Activated T-cell treated with anti-CD3 and anti-CD28 coated beads, Interleukin-2, amount 50 U/mL, for 72 hours (primary cell): ENCODE measurements around the gene PRR7. TPM values are rescaled to one million over a fixed set of nuclear protein-coding genes. Genes with fewer than 3 reads are reported as not detected.

Experiments
- ATAC-seq, 2 donors: fragments of 150-1000 bp; cut with Tn5 transposase; replicated peaks in 1 of 2; 2 replicates each; pipeline ENCODE4 v1.10.0; 2021; ENCODE audit warnings: moderate library complexity in 2 of 2, mild to moderate bottlenecking in 1 of 2
- DNase-seq, 2 donors: peaks; one replicate each; pipeline ENCODE4 v3.0.0; 2021 to 2022; ENCODE audit warnings: mixed read lengths in 1 of 2
- H3K27ac Mint-ChIP-seq: one replicate; pipeline ENCODE4 v1.8.0; 2022; ENCODE audit warnings: mild to moderate bottlenecking, moderate library complexity, mixed read lengths
- H3K27me3 Mint-ChIP-seq: one replicate; pipeline ENCODE4 v1.8.0; 2022; ENCODE audit warnings: low read depth, mixed read lengths
- H3K36me3 Mint-ChIP-seq, 2 donors: one replicate each; pipeline ENCODE4 v1.8.0; 2022; ENCODE audit warnings: mixed read lengths in 2 of 2, mild to moderate bottlenecking in 1 of 2; ENCODE audit not compliant: insufficient read depth in 2 of 2
- H3K4me1 Mint-ChIP-seq: one replicate; pipeline ENCODE4 v1.8.0; 2022; ENCODE audit warnings: low read depth, mixed read lengths
- H3K4me3 Mint-ChIP-seq, 2 donors: one replicate each; pipeline ENCODE4 v1.8.0; 2022; ENCODE audit warnings: mild to moderate bottlenecking in 2 of 2, mixed read lengths in 2 of 2, moderate library complexity in 2 of 2
- H3K9me3 Mint-ChIP-seq, 2 donors: one replicate each; pipeline ENCODE4 v1.8.0; 2022; ENCODE audit warnings: mixed read lengths in 2 of 2
- total RNA-seq, 2 donors: library from RNA; stranded (reverse); gene quantifications; one replicate each; pipeline ENCODE4 v1.2.3, GENCODE V29; 2022

PRR7 gene
- total RNA-seq: 10 to 100 TPM; 12.1 to 16.0 TPM

- peak; percentile 72 to 79 for DNase-seq
- peaks cover 59% of the 10 kb centered on the region for H3K4me1 Mint-ChIP-seq
- no peaks in the 10 kb centered on the region for H3K27me3 Mint-ChIP-seq
- ATAC-seq: peak; percentile 64 to 67
- H3K4me3 Mint-ChIP-seq: peak within 1 kb of the TSS; percentile 81 to 95
- H3K9me3 Mint-ChIP-seq: no peaks in the 10 kb centered on the region
- peak within 1 kb of the TSS; percentile 97 for H3K27ac Mint-ChIP-seq
- H3K36me3 Mint-ChIP-seq: peaks cover 2% of the 10 kb centered on the region in 2 donors
Observed at GRCh38 chr5:177446200-177447065, at the start of gene PRR7. Gene PRR7, plus strand, starts transcription at chr5:177446814. Its CDS starts 8,254 bp downstream, at chr5:177455068.

GRCh38 chr5:177397875-177398390 lies 48.7 kb upstream of the PRR7 start:
- Mint-ChIP-seq H3K9me3 (no peaks in the 10 kb centered on the region), H3K36me3 (no peaks in the 10 kb centered on the region), H3K4me1 (peaks cover 12% of the 10 kb centered on the region), H3K27me3 (peaks cover 18% of the 10 kb centered on the region), H3K27ac (no peak overlapping the region), H3K4me3 (no peak overlapping the region)
- no peak for ATAC-seq
- no peak for DNase-seq

GRCh38 chr5:177399997-177400868 lies 46.4 kb upstream of the PRR7 start, which contains the start of gene PFN3:
Gene PFN3, minus strand, starts transcription at chr5:177400661. Its CDS starts 85 bp downstream, at chr5:177400576.
- DNase-seq: no peak

GRCh38 chr5:177402271-177403043 lies 44.2 kb upstream of the PRR7 start:
- Mint-ChIP-seq H3K36me3 (no peaks in the 10 kb centered on the region), H3K4me1 (peaks cover 32% of the 10 kb centered on the region), H3K27me3 (peaks cover 23% of the 10 kb centered on the region), H3K9me3 (no peaks in the 10 kb centered on the region), H3K4me3 (peak overlapping the region; percentile 92 to 93), H3K27ac (no peak overlapping the region)
- DNase-seq: peak; percentile 70 to 79
- ATAC-seq: peak; percentile 30 to 40

More at GRCh38 chr5:177399997-177400868, 46.4 kb upstream of the PRR7 start, which contains the start of gene PFN3:
- Mint-ChIP-seq H3K36me3 (no peaks in the 10 kb centered on the region), H3K4me3 (no peak within 1 kb of the TSS), H3K9me3 (no peaks in the 10 kb centered on the region), H3K27me3 (peaks cover 23% of the 10 kb centered on the region), H3K27ac (no peak within 1 kb of the TSS), H3K4me1 (peaks cover 29% of the 10 kb centered on the region)
- ATAC-seq: no peak

GRCh38 chr5:177403102-177403791 lies 43.4 kb upstream of the PRR7 start:
- peak; percentile 68 to 71 for DNase-seq
- H3K9me3 Mint-ChIP-seq: no peaks in the 10 kb centered on the region
- peak; percentile 40 to 46 for ATAC-seq
- no peak overlapping the region for H3K27ac Mint-ChIP-seq
- H3K27me3 Mint-ChIP-seq: peaks cover 23% of the 10 kb centered on the region
- peak overlapping the region; percentile 92 to 93 for H3K4me3 Mint-ChIP-seq
- H3K36me3 Mint-ChIP-seq: no peaks in the 10 kb centered on the region
- H3K4me1 Mint-ChIP-seq: peaks cover 32% of the 10 kb centered on the region

- Mint-ChIP-seq H3K4me3 (peak overlapping the region; percentile 92 to 93), H3K27me3 (peaks cover 23% of the 10 kb centered on the region), H3K27ac (no peak overlapping the region), H3K4me1 (peaks cover 32% of the 10 kb centered on the region), H3K36me3 (no peaks in the 10 kb centered on the region), H3K9me3 (no peaks in the 10 kb centered on the region)
- DNase-seq (peak; percentile 91 to 92), ATAC-seq (peak; percentile 89 to 91)
Observed at GRCh38 chr5:177403792-177404640, 42.6 kb upstream of the PRR7 start.

- ATAC-seq (no peak), DNase-seq (no peak)
- Mint-ChIP-seq H3K4me1 (peaks cover 32% of the 10 kb centered on the region), H3K36me3 (no peaks in the 10 kb centered on the region), H3K27me3 (peaks cover 23% of the 10 kb centered on the region), H3K9me3 (no peaks in the 10 kb centered on the region), H3K27ac (no peak overlapping the region), H3K4me3 (peak overlapping the region; percentile 92 to 93)
Observed at GRCh38 chr5:177404641-177405179, 41.9 kb upstream of the PRR7 start.

- no peaks in the 10 kb centered on the region for H3K9me3 Mint-ChIP-seq
- peak overlapping the region; percentile 92 to 93 for H3K4me3 Mint-ChIP-seq
- ATAC-seq: no peak
- H3K27ac Mint-ChIP-seq: no peak overlapping the region
- peaks cover 33% of the 10 kb centered on the region for H3K4me1 Mint-ChIP-seq
- peaks cover 23% of the 10 kb centered on the region for H3K27me3 Mint-ChIP-seq
- no peak for DNase-seq
- H3K36me3 Mint-ChIP-seq: no peaks in the 10 kb centered on the region
Observed at GRCh38 chr5:177405312-177405711, 41.3 kb upstream of the PRR7 start.

GRCh38 chr5:177405805-177406204 lies 40.8 kb upstream of the PRR7 start:
- no peak for ATAC-seq
- peaks cover 38% of the 10 kb centered on the region for H3K4me1 Mint-ChIP-seq
- H3K27ac Mint-ChIP-seq: no peak overlapping the region
- H3K4me3 Mint-ChIP-seq: no peak overlapping the region
- H3K9me3 Mint-ChIP-seq: no peaks in the 10 kb centered on the region
- DNase-seq: no peak
- H3K36me3 Mint-ChIP-seq: no peaks in the 10 kb centered on the region
- peaks cover 23% of the 10 kb centered on the region for H3K27me3 Mint-ChIP-seq

GRCh38 chr5:177409043-177409801 lies 37.4 kb upstream of the PRR7 start, which contains the start of gene F12:
Gene F12, minus strand, starts transcription at chr5:177409564. Its CDS starts 37 bp downstream, at chr5:177409527.
- no peaks in the 10 kb centered on the region for H3K9me3 Mint-ChIP-seq
- no peak within 1 kb of the TSS for H3K4me3 Mint-ChIP-seq
- peaks cover 40% of the 10 kb centered on the region for H3K4me1 Mint-ChIP-seq
- no peaks in the 10 kb centered on the region for H3K27me3 Mint-ChIP-seq
- ATAC-seq (no peak), DNase-seq (no peak)
- no peak within 1 kb of the TSS for H3K27ac Mint-ChIP-seq
- H3K36me3 Mint-ChIP-seq: no peaks in the 10 kb centered on the region
